ENCODE measurements around the gene PCF11.
"Not testable (repeated sequence)": the region's sequence is repeated elsewhere in the genome, so short reads cannot be mapped to it uniquely, and the experiment has no call there.

Gene PCF11

DNA sequence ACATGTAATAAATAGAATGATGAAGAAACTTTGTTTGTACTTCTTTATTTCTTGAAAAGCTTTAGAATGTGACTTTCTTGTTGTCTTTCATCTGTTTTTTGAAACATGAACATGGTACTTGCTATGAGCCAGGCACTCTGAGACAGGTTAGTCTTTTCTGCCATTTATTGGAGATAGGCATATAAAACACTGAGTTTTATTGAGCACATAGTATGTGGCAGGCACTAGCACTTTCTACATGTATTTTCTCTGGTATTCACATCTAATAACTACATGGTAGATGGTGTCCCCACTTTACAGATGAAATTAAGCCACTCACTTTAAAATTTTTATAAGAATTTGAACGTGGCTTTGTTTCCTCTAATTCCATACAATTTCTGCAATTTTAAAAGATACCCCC, 28.8 kb downstream of the PCF11 start:
- no peak overlapping the region for H3K27ac ChIP-seq
- DNase-seq (ENCODE audit: low read depth, low spot score), result no peak

DNA sequence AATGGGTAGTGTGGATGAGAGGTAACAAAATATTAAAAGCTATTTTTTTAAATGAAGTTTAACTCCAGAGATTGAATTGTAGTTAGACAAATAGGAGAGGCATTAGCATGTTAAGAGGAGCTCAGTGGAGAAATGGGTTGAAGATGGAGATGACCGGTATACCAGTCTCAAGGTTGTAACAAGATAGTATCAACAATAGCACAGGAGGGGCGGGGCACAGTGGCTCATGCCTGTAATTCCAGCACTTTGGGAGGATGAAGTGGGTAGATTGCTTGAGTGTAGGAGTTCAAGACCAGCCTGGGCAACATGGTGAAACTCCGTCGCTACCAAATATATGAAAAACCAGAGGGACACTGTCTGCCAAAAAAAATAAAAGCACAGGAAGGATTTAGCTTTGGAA, 30.5 kb downstream of the PCF11 start:
- H3K27ac ChIP-seq, result no peak overlapping the region
- DNase-seq (ENCODE audit: low read depth, low spot score), result no peak

DNA sequence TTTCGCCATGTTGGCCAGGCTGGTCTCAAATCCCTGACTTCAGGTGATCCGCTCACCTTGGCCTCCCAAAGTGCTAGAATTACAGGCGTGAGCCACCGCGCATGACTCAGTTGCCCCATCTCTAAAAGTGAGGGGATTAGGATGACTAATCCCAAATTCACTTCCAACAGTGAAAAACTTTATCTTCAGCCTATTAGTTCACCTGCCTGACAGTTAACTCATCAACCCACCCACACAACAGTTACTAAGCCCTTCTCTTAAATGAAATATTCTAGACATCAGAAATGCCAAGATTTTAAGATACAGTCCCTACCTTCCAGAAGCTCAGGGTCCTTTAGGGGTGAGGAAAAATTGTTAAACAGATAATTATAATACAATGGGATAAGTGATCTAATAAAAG, 34.6 kb downstream of the PCF11 start:
- H3K27ac ChIP-seq, result no peak overlapping the region
- no peak for DNase-seq (ENCODE audit: low read depth, low spot score)

DNA sequence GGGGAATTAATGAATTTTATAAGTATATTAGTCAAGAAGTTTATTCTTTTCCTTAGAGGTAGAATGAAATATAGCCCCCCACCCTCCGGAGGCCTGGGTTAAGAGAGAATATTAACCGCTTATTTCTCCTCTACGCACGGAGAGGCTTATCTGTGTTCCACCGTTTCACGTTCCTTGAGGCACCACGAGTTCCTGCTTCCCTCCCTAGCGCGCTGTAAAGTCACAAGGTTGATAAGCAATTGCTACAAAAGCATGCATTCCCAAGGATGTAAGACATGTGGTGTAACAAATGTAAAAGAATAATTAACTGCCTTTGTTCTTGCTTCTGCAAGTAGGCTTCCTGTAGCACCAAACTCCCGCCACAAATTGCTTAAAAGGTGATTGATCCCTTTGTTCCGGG, 35.1 kb downstream of the PCF11 start:
- H3K27ac ChIP-seq, result no peak overlapping the region
- DNase-seq (ENCODE audit: low read depth, low spot score), result no peak

DNA sequence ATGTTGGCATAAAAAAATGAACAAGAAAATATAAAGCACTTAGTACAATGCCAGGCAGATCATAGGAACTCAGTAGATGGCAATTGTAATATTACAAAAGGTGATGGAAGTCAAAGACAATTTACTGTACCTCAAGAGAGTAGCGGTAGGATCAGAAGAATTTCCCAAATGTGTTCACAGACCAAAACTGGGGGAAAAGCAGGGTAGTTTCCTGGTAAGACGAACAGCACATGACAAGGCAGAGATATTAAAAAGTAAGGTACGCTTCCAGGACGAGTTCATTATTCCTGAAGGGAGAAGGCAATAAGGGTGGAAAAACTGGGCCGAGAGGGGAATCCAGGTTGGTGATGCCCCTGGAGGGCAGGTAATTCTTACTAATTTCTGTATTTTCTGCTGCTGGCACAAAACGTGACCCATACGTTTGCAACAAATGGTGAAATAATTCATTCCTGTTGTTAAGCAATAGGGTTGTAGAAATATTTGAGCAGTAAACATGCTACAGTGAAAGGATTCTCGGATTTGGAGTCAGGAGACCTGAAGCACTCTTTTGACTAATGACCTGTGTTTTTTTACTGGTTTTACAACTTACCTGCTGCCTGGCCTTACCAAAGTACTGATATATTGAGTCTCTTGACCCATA, 35.8 kb downstream of the PCF11 start:
- peak overlapping the region; percentile 76 for H3K27ac ChIP-seq
- DNase-seq (ENCODE audit: low read depth, low spot score), result no peak

DNA sequence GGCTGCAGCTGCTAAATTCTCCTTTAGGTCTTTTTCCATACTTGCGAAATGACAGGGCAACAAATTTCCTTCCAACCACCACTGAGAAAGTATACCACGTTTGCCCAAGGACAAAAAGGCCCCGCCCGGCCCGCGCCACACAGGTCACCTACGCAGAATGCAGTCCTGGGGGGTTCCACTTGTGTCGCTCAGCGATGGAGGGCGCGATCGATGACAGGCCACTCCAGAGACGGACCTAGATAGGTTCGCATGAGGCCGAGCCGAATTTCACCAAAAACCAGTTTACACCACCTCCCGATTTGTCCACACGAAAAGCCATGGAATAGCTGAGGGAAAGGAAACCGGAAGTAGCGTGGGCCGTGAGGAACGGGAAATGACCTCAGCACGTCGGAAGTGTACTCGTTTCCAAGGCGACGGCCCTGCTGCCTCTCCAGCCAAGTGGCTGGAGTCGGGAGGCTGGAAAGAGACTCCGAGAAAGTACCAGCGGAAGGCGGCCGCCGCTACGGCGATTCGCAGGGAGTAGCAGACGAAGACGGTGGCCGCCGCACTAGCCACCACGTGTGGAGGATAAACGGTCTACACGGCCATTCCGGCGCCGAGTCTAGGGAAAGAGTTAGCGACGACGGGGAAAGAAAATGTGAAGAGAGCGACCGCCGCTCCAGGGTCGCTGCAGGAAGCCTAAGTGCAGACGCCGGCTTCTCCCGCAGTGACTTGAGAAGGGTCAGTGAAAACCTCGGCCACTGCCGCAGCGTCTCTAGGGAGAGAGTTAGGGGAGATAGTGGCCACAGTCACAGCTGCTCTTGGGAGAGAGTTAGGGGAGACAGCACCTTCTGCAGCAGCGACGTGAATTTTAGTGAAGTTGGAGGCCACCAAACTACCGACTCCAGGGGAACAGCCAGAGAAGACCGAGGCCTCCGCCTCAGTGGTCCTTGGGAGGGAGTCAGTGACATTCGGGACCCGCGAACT, 36.7 kb downstream of the PCF11 start, which contains the start of gene ANKRD42:
Gene ANKRD42 (plus strand): TSS at position 398 of the 966 bp plus-strand sequence. CDS start 959 bp downstream, outside the sequence.
- peak; percentile 78 for DNase-seq (ENCODE audit: low read depth, low spot score)
- H3K27ac ChIP-seq, result peak within 1 kb of the TSS; percentile 76

DNA sequence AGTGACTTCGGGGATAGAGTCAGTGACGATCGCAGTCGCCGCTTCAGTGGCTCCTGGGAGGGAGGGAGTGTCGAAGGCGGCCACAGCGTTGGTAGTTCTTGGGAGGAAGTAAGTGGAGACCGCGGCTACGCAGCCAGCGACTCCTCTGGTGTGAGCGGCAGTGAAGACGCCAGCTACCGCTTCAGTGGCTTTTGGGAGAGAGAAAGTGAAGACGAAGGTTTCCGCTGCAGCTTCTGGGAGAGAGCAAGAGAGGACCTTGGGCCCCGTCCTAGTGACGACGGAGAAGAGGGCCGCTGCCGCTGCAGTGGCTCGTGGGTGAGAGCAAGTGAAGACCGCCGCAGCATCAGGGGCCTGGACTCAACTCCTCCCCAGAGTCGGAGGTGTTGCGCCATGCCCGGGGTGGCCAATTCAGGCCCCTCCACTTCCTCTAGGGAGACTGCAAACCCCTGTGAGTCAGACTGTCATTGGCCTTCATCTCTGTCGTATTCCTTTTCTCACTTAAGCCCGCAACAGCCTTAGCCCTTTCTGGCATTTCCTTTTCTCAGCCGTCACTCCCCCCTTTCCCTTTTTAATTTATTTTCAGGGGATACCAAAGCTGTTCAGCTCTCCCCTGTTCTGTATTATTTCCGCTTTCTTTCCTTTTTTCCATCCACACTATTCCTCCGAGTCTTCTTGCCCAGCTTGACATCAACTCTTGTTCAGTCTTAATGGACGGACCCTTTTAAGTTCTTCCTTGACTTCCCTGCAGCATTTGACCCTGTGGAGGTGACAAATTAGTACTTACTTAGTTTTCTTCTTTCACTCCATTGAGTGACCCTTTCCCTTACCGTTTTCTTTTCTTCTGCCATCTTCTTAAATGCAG, 37.6 kb downstream of the PCF11 start:
- DNase-seq (ENCODE audit: low read depth, low spot score), result no peak
- H3K27ac ChIP-seq, result peak overlapping the region; percentile 76

DNA sequence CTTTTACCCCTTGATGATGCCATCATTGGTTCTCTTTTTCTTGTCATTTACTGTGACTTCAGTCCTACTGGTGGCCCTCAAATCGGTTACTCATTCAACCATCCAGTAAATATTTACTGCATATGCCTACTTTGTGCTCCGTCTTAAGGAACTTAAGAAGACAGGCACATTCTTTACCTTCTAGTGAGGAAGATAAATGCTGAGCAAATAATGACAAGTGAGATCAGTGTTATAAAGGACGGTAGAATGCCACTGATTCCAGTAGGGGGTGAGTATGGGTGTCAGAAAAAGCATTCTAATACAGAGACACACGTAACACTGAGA, 38.2 kb downstream of the PCF11 start:
- H3K27ac ChIP-seq, result peak overlapping the region; percentile 76
- DNase-seq (ENCODE audit: low read depth, low spot score), result no peak

DNA sequence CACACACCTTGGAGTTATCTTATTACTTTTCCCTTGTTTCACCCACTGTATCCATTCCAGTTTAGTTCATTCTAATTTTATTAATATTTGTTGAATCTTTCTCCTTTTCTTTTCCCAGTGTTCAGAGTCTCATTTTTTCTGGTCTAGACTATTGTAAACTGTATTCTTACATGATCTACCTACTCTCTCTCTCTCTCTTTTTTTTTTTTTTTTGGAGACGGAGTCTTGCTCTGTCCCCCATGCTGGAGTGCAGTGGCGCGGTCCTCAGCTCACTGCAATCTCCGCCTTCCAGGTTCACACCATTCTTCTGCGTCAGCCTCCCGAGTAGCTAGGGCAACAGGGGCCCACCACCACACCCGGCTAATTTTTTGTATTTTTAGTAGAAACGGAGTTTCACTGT, 38.7 kb downstream of the PCF11 start:
- no peak overlapping the region for H3K27ac ChIP-seq
- DNase-seq (ENCODE audit: low read depth, low spot score), result no peak

DNA sequence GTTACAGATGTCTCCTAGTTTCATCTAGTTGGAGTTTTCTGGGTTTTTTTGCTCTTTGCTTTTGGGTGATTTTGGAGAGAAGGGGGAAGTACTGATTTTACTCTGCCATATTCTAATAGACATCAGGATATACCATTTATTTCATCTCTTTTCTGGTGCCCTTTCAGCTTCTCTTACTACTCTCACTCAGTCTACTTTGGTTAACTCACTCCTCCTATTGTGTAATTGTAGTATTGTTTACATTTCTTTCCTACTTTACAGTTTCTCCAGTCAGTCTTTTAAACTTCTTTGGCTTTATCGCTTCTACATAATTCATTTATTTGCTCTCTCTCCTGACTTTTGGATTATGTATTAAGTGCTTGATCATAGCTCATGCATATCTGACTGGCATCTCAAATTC, 43.1 kb downstream of the PCF11 start:
- DNase-seq (ENCODE audit: low read depth, low spot score), result no peak
- H3K27ac ChIP-seq, result no peak overlapping the region

DNA sequence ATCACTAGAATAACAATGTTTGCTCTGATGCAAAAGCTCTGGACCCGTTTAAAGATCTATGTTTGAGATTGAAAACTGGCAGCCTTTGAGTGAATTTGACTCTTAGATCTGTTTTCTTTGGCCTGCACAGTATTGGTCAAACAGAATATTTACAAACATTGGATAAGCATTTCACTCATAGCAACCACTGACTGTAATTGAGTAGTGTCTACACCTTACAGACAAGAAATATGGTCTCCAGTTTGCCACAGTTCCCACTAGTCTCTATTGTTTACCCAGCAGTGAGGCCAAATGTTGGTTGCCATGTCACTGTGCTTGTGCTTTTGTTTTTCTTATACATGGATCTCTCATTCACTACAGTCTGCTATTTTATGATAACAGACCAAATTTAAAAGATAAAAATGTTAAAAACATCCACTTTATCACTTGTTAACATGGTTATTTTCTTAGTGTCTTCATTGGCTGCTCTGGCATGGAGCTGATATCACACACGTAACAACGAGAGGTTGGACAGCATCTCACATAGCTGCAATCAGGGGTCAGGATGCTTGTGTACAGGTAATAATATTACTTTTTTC, 48.8 kb downstream of the PCF11 start:
- H3K27ac ChIP-seq, result no peak overlapping the region
- no peak for DNase-seq (ENCODE audit: low read depth, low spot score)

DNA sequence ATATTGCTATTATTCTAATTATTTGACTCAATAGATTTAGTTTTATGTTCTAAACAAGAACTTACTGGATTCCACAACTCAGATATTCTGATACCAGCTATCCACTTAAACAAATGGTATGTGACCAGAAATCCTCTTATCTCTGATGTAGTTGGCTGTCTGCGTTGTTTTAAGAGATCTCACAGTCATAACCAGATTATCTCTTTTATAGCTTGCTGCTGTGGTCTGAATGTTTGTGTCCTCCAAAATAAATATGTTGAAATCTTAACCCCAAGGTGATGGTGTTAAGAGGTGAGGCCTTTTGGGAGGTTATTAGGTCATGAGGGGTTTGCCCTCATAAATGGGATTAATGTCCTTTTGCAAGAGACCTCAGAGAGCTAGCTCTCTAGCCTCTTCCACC, 49.3 kb downstream of the PCF11 start:
- no peak for DNase-seq (ENCODE audit: low read depth, low spot score)
- no peak overlapping the region for H3K27ac ChIP-seq

DNA sequence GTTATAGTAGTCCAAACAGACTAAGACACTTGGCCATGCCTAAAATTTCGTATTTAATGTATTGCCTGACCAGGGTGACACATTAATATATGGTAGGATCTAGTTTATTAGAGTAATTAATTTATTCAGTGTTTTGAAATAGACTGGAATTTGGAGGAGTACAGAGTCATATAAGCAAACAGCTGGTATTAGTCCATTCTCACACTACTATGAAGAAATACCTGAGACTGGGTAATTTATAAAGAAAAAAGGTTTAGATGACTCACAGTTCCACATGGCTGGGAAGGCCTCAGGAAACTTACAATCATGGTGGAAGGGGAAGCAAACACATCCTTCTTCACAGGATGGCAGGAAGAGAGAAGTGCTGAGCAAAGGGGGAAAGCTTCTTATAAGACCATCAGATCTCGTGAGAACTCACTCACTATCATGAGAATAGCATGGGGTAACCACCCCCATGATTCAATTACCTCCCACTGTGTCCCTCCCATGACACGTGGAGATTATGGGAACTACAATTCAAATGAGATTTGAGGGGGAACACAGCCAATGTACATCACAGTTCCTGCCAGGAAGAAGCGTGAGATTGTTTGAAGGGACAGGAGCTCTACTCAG, 49.9 kb downstream of the PCF11 start:
- DNase-seq (ENCODE audit: low read depth, low spot score); H3K27ac ChIP-seq: not testable (repeated sequence)

DNA sequence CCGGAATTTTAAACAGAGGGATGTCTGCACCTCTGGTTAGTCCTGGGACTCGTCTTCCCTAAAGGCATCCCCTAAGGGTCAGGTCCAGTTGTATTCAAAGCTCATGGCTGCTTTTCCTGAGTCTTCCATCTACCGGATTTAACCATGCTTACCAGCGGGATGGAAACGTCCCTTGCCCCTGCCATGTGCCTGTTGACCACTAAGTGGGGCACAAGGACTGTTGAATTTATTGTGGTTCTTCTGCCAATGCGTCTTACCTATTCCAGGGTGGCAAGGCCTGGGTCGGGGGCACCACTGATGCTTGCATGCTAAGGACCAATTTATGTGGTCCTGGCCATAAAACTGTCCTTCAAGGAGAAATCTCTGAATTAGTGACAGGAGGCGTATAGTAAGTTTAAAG, 62.2 kb downstream of the PCF11 start:
- no peak overlapping the region for H3K27ac ChIP-seq
- DNase-seq (ENCODE audit: low read depth, low spot score), result no peak

DNA sequence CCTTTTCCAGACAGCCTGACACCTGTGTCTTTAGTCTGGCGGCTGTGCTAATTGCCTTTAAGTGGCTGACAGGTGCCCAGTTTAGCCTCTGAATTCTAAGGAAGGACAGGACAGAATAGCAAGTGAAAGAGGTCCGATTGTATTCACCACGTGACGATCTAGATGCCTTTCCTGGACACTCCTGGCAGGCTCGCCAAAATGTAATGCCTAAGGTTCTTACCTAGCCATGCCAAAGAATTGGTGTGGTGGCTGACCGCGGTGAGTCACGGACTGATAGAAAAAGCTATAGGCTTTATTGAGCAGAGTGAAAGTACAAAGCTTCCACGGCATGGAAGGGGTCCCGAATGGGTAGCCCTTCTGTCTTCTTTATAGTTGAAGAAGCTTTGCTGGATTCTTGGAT, 63.3 kb downstream of the PCF11 start:
- DNase-seq (ENCODE audit: low read depth, low spot score), result no peak
- H3K27ac ChIP-seq, result no peak overlapping the region

DNA sequence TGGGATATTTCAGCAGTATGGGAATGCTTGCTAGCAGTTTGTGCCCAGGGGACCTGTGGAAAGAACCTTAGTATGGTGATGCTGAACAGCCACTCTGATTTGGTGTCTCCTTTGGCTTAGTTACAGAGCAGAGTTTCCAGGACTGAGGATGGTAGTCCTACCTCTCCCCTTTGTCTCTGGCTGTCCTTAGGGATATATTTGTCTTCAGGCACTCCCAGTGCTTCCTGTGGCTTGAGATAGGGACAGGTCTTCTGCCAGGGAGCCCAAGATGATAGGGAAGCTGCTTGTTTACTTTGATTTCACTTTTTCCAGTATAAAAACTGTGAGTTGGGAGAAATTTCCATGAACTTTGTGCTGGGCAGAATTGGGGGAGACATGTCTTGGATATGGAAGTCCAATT, 64.8 kb downstream of the PCF11 start:
- DNase-seq (ENCODE audit: low read depth, low spot score), result no peak
- no peak overlapping the region for H3K27ac ChIP-seq

DNA sequence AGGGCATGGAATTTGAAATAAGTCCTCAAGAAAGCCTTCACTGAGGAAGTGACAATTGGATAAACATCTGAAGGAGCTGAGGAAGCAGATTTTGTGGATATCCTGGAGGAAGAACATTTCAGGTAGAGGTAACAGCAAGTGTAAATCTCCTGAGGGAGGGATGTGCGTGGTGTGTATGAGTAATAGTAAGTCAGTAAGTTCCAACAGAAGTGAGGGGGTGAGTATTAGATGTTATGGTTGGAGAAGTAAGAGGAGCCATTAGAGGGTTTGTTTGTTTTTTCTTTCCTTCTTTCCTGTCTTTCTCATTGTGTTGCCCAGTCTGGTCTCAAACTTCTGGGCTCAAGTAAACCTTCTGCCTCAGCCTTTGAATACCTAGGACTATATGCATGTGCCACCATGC, 65.6 kb downstream of the PCF11 start:
- H3K27ac ChIP-seq, result no peak overlapping the region

DNA sequence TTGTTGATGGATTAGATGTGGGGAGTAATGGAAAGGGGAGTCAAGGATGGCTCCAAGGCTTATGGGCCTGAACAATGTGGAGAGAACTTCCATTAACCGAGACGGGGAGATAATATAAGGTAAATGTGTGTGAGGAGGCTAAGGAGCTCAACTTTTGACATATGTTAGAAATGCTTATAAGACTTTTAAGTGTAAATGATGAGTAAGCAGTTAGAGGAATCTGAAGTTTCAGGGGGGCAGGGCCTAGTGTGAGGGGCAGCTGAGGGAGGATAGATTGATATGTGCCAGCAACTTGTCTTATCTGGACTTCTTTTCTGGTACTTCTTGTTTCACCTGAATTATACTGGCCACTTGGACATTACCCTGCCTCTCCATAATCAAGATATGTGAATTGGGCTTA, 66.5 kb downstream of the PCF11 start:
- DNase-seq (ENCODE audit: low read depth, low spot score), result no peak
- H3K27ac ChIP-seq, result no peak overlapping the region

More for the DNA sequence above, 65.6 kb downstream of the PCF11 start:
- DNase-seq (ENCODE audit: low read depth, low spot score), result peak; percentile 10

DNA sequence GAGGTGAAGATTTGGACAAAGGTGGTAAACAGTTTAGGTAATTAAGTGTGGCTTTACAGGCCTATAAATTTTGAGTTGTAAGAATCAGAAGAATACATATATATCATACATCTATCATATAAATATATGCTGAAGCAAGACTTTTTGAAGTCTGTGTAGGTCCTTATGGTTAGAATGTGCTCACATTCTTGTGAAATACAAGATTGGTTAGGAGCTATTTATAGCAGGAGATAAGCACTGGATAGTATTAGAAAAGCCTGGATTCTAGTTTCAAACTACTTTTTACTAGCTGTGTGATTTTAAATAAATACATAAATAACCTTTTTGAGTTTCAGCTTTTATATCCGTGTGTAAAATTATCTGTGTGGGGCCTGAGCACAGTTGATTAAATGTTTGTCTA, 78.9 kb downstream of the PCF11 start:
- no peak overlapping the region for H3K27ac ChIP-seq
- DNase-seq (ENCODE audit: low read depth, low spot score), result no peak

Data from epithelial cell of prostate (primary cell).